ENCODE results near the gene PRXL2C. TPM values are rescaled to one million over a fixed set of nuclear protein-coding genes. Genes with fewer than 3 reads are reported as not detected.

Gene PRXL2C
- total and polyA plus RNA-seq, 9 of the 15 experiments (the other 6 are each of a cell fraction or from before 2014, with no cell fraction given), result 3.6 to 15.3 (median 10.6) TPM

- TF ChIP-seq BRD9 (IDR thresholded peaks at IDR 0.05; ENCODE audit: low read depth, partially characterized antibody) (no peak), EGR1 (conservative IDR thresholded peaks at IDR 0.05) (no peak), IRF2 (CRISPR knock-in tag; IDR thresholded peaks at IDR 0.05) (no peak), GABPB1 (CRISPR knock-in tag; IDR thresholded peaks at IDR 0.05) (no peak), ZNF436 (CRISPR knock-in tag; IDR thresholded peaks at IDR 0.05) (no peak), COPS2 (conservative IDR thresholded peaks at IDR 0.05) (no peak), ZNF77 (CRISPR knock-in tag; IDR thresholded peaks at IDR 0.05) (no peak), ZNF384 (IDR thresholded peaks at IDR 0.05; ENCODE audit: low read depth, low read length) (no peak), CEBPB (tag; IDR thresholded peaks at IDR 0.05) (no peak), ZBTB7A (IDR thresholded peaks at IDR 0.05; ENCODE audit: borderline replicate concordance, control insufficient read depth, low read depth, low read length) (peak; percentile 77; the same call in 1 of the 2 replicates), XRCC5 (IDR thresholded peaks at IDR 0.05; ENCODE audit: low read depth, low read length) (no peak), ZKSCAN8 (CRISPR knock-in tag; IDR thresholded peaks at IDR 0.05) (no peak), NFATC3 (IDR thresholded peaks at IDR 0.05) (no peak), SMAD1 (IDR thresholded peaks at IDR 0.05; ENCODE audit: low read depth, low read length, partially characterized antibody) (no peak), FOXP4 (CRISPR knock-in tag; IDR thresholded peaks at IDR 0.05; ENCODE audit: borderline replicate concordance) (no peak), MEF2D (tag; conservative IDR thresholded peaks at IDR 0.05; ENCODE audit: low read depth) (no peak), STAG1 (CRISPR knock-in tag; IDR thresholded peaks at IDR 0.05; ENCODE audit: borderline replicate concordance) (no peak), SMAD4 (CRISPR knock-in tag; conservative IDR thresholded peaks at IDR 0.05) (peak; percentile 63), HNRNPL (IDR thresholded peaks at IDR 0.05; ENCODE audit: low read depth, low read length) (no peak; the same call in 1 of the 2 replicates), ZNF717 (CRISPR knock-in tag; IDR thresholded peaks at IDR 0.05) (no peak), FOXO4 (CRISPR knock-in tag; IDR thresholded peaks at IDR 0.05) (no peak), GTF2A2 (tag; IDR thresholded peaks at IDR 0.05) (no peak)
- TF ChIP-seq, protein P1, sequence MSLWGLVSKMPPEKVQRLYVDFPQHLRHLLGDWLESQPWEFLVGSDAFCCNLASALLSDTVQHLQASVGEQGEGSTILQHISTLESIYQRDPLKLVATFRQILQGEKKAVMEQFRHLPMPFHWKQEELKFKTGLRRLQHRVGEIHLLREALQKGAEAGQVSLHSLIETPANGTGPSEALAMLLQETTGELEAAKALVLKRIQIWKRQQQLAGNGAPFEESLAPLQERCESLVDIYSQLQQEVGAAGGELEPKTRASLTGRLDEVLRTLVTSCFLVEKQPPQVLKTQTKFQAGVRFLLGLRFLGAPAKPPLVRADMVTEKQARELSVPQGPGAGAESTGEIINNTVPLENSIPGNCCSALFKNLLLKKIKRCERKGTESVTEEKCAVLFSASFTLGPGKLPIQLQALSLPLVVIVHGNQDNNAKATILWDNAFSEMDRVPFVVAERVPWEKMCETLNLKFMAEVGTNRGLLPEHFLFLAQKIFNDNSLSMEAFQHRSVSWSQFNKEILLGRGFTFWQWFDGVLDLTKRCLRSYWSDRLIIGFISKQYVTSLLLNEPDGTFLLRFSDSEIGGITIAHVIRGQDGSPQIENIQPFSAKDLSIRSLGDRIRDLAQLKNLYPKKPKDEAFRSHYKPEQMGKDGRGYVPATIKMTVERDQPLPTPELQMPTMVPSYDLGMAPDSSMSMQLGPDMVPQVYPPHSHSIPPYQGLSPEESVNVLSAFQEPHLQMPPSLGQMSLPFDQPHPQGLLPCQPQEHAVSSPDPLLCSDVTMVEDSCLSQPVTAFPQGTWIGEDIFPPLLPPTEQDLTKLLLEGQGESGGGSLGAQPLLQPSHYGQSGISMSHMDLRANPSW (CRISPR knock-in tag; IDR thresholded peaks at IDR 0.05), result no peak
Observed at GRCh38 chr9:96619491-96620180, 35.5 kb downstream of the PRXL2C start, which contains the start of gene CDC14B (continued).
